Neuronal stem cell (in vitro differentiated cells): ENCODE measurements around the gene GPSM1.

ENCODE experiments used
- DNase-seq: peaks from one replicate; pipeline ENCODE4 v3.0.0-alpha.2; 2013; ENCODE audit warnings: low spot score
- H2AFZ ChIP-seq: one replicate; pipeline ENCODE4 v1.6.1; 2013; ENCODE audit warnings: mild to moderate bottlenecking, low read length, inconsistent platforms
- H2AK5ac ChIP-seq: 2 replicates; pipeline ENCODE4 v1.6.1; 2013; ENCODE audit warnings: low read depth, mild to moderate bottlenecking, inconsistent platforms, low read length, moderate library complexity, mixed read lengths
- H2BK120ac ChIP-seq: 2 replicates; pipeline ENCODE4 v1.6.1; 2013; ENCODE audit warnings: low read depth, mild to moderate bottlenecking, inconsistent platforms, low read length, moderate library complexity, mixed read lengths
- H2BK12ac ChIP-seq: one replicate; pipeline ENCODE4 v1.6.1; 2013; ENCODE audit warnings: low read length, inconsistent platforms
- H2BK15ac ChIP-seq: 2 replicates; pipeline ENCODE4 v1.6.1; 2013; ENCODE audit warnings: mild to moderate bottlenecking, low read length, inconsistent platforms, mixed read lengths
- H2BK5ac ChIP-seq: one replicate; pipeline ENCODE4 v1.6.1; 2013; ENCODE audit warnings: inconsistent platforms, mild to moderate bottlenecking, low read length, moderate library complexity
- H3K14ac ChIP-seq: one replicate; pipeline ENCODE4 v1.6.1; 2013; ENCODE audit warnings: low read length, inconsistent platforms
- H3K18ac ChIP-seq: 2 replicates; pipeline ENCODE4 v1.6.1; 2013; ENCODE audit warnings: low read length, inconsistent platforms
- H3K23ac ChIP-seq: 2 replicates; pipeline ENCODE4 v1.6.1; 2013; ENCODE audit warnings: low read depth, mild to moderate bottlenecking, mixed read lengths, low read length, inconsistent platforms; ENCODE audit not compliant: poor library complexity
- H3K27ac ChIP-seq: replicated peaks from 3 replicates; pipeline ENCODE4 v1.5.1; 2013; ENCODE audit warnings: low read length, inconsistent platforms
- H3K27me3 ChIP-seq, 3 experiments: 2 replicates each; pipeline ENCODE4 v1.6.1; 2013; ENCODE audit warnings: low read length in 3 of 3, mild to moderate bottlenecking in 2 of 3, inconsistent platforms in 1 of 3, low read depth in 1 of 3, mixed read lengths in 1 of 3, moderate library complexity in 1 of 3; ENCODE audit not compliant: control insufficient read depth in 3 of 3, insufficient read depth in 3 of 3
- H3K36me3 ChIP-seq, 2 donors: replicated peaks in 1 of 2; 2 replicates each; pipeline ENCODE4 v1.6.1; 2013; ENCODE audit warnings: low read length in 2 of 2; ENCODE audit not compliant: control insufficient read depth in 2 of 2, insufficient read depth in 2 of 2
- H3K4ac ChIP-seq: 2 replicates; pipeline ENCODE4 v1.6.1; 2013; ENCODE audit warnings: inconsistent platforms, mild to moderate bottlenecking, low read length, moderate library complexity
- H3K4me1 ChIP-seq, 2 donors: 1 replicate in 1 of 2; 2 replicates in 1 of 2; pipeline ENCODE4 v1.6.1; 2013; ENCODE audit warnings: low read length in 2 of 2, low read depth in 1 of 2; ENCODE audit not compliant: control insufficient read depth in 2 of 2, insufficient read depth in 1 of 2
- H3K4me2 ChIP-seq: one replicate; pipeline ENCODE4 v1.6.1; 2013; ENCODE audit warnings: mild to moderate bottlenecking, low read length, inconsistent platforms; ENCODE audit not compliant: insufficient read depth, poor library complexity, severe bottlenecking
- H3K4me3 ChIP-seq, 2 donors: 2 replicates each; pipeline ENCODE4 v1.5.1; 2013; ENCODE audit warnings: low read length in 2 of 2, mild to moderate bottlenecking in 2 of 2, inconsistent platforms in 1 of 2, moderate library complexity in 1 of 2
- H3K79me1 ChIP-seq: one replicate; pipeline ENCODE4 v1.6.1; 2013; ENCODE audit warnings: low read depth, mild to moderate bottlenecking, inconsistent platforms, low read length, moderate library complexity
- H3K9ac ChIP-seq: one replicate; pipeline ENCODE4 v1.6.1; 2013; ENCODE audit warnings: mild to moderate bottlenecking, low read depth, low read length, inconsistent platforms; ENCODE audit not compliant: poor library complexity
- H3K9me3 ChIP-seq, 2 donors: replicated peaks in 1 of 2; 2 replicates each; pipeline versions ENCODE3 to v1.6.1; 2013; ENCODE audit warnings: low read length in 2 of 2, mild to moderate bottlenecking in 2 of 2, inconsistent platforms in 1 of 2, low read depth in 1 of 2, mixed read lengths in 1 of 2, moderate library complexity in 1 of 2; ENCODE audit not compliant: control insufficient read depth in 2 of 2, insufficient read depth in 1 of 2
- H4K8ac ChIP-seq: one replicate; pipeline ENCODE4 v1.6.1; 2013; ENCODE audit warnings: low read depth, mild to moderate bottlenecking, inconsistent platforms, low read length, moderate library complexity
- H4K91ac ChIP-seq: one replicate; pipeline ENCODE4 v1.6.1; 2013; ENCODE audit warnings: low read length, low read depth, mild to moderate bottlenecking, inconsistent platforms; ENCODE audit not compliant: poor library complexity
- WGBS, 2 donors: extraction: QIAGEN DNeasy Blood & Tissue Kit; methylation state at CpG; one replicate each; pipeline ENCODE4 v1.1.7; 2013; ENCODE audit warnings: missing lambda C conversion rate in 2 of 2, mixed read lengths in 1 of 2; ENCODE audit not compliant: insufficient read length in 2 of 2, insufficient replicate concordance in 1 of 2; ENCODE audit errors: extremely low coverage in 2 of 2; 5-methylcytosine and 5-hydroxymethylcytosine counted together

The GPSM1 gene

GRCh38 chr9:136329636-136330405 lies 2.5 kb downstream of the GPSM1 start:
- no peak overlapping the region for H3K4me3 ChIP-seq
- no peak for DNase-seq
- peaks cover 23 to 36% of the 10 kb centered on the region in 2 donors for H3K4me1 ChIP-seq
- H3K14ac ChIP-seq, result peak overlapping the region; percentile 8
- no peak overlapping the region for H4K91ac ChIP-seq
- peaks cover 5 to 12% of the 10 kb centered on the region in 2 donors for H3K36me3 ChIP-seq
- H2AK5ac ChIP-seq, result peak overlapping the region; percentile 99
- H3K9ac ChIP-seq, result peak overlapping the region; percentile 70
- H3K4me2 ChIP-seq, result no peak overlapping the region
- WGBS, 2 donors, result no CpG with 5 or more reads among the region's 23 CpGs
- no peak overlapping the region for H3K4ac ChIP-seq
- H3K9me3 ChIP-seq, result no peaks in the 10 kb centered on the region
- H3K27ac ChIP-seq, result no peak overlapping the region
- H2BK12ac ChIP-seq, result peak overlapping the region; percentile 58
- no peak overlapping the region for H2BK15ac ChIP-seq
- H3K27me3 ChIP-seq, result no peaks in the 10 kb centered on the region
- no peak overlapping the region for H3K23ac ChIP-seq
- no peak overlapping the region for H2BK120ac ChIP-seq
- no peak overlapping the region for H2AFZ ChIP-seq
- H4K8ac ChIP-seq, result no peak overlapping the region
- H2BK5ac ChIP-seq, result no peak overlapping the region
- peaks cover 47% of the 10 kb centered on the region for H3K79me1 ChIP-seq
- H3K18ac ChIP-seq, result peak overlapping the region; percentile 98

- Histone ChIP-seq H3K9me3 (no peaks in the 10 kb centered on the region), H3K4me1 (peaks cover 23 to 30% of the 10 kb centered on the region in 2 donors), H3K27me3 (no peaks in the 10 kb centered on the region), H2AK5ac (no peak overlapping the region), H2BK5ac (no peak overlapping the region), H4K91ac (no peak overlapping the region), H3K14ac (peak overlapping the region; percentile 82), H2BK12ac (peak overlapping the region; percentile 41), H2BK15ac (no peak overlapping the region), H3K23ac (no peak overlapping the region), H2BK120ac (no peak overlapping the region), H3K27ac (no peak overlapping the region), H3K18ac (peak overlapping the region; percentile 38), H3K9ac (peak overlapping the region; percentile 70), H3K36me3 (peaks cover 6 to 17% of the 10 kb centered on the region in 2 donors), H3K4me3 (no peak overlapping the region), H3K4me2 (no peak overlapping the region), H3K79me1 (peaks cover 48% of the 10 kb centered on the region), H4K8ac (no peak overlapping the region), H2AFZ (no peak overlapping the region), H3K4ac (no peak overlapping the region)
- DNase-seq, result no peak
- no CpG with 5 or more reads among the region's 14 CpGs for WGBS, 2 donors
These were observed 3.2 kb downstream of the GPSM1 start for GRCh38 chr9:136330406-136330990.

- H3K27ac ChIP-seq, result no peak overlapping the region
- H3K79me1 ChIP-seq, result peaks cover 48% of the 10 kb centered on the region
- no peak overlapping the region for H3K4ac ChIP-seq
- peaks cover 6 to 22% of the 10 kb centered on the region in 2 donors for H3K36me3 ChIP-seq
- no peak overlapping the region for H4K8ac ChIP-seq
- H2BK15ac ChIP-seq, result no peak overlapping the region
- no CpG with 5 or more reads among the region's 15 CpGs for WGBS, 2 donors
- H4K91ac ChIP-seq, result no peak overlapping the region
- H3K14ac ChIP-seq, result peak overlapping the region; percentile 82
- H3K4me1 ChIP-seq, result peaks cover 23 to 24% of the 10 kb centered on the region in 2 donors
- H3K27me3 ChIP-seq, result no peaks in the 10 kb centered on the region
- H2AFZ ChIP-seq, result no peak overlapping the region
- no peak overlapping the region for H2AK5ac ChIP-seq
- no peak overlapping the region for H3K4me3 ChIP-seq
- no peak overlapping the region for H2BK12ac ChIP-seq
- H3K9ac ChIP-seq, result no peak overlapping the region
- H3K9me3 ChIP-seq, result no peaks in the 10 kb centered on the region
- H2BK120ac ChIP-seq, result no peak overlapping the region
- peak overlapping the region; percentile 48 for H3K18ac ChIP-seq
- no peak overlapping the region for H3K23ac ChIP-seq
- DNase-seq, result no peak
- H2BK5ac ChIP-seq, result no peak overlapping the region
- H3K4me2 ChIP-seq, result no peak overlapping the region
These were observed 3.7 kb downstream of the GPSM1 start for GRCh38 chr9:136331030-136331429.
